GM23338 (cell line): ENCODE data around the gene IRF1. TPM values are rescaled to one million over a fixed set of nuclear protein-coding genes. Genes with fewer than 3 reads are reported as not detected.

Experiments used
- ATAC-seq: fragments of 200-7000 bp; cut with Tn5 transposase; 3 replicates; pipeline ENCODE4 v1.9.1; 2020
- DNase-seq: peaks from one replicate; pipeline ENCODE4 v3.0.0-alpha.2; 2015; ENCODE audit warnings: low spot score
- H2AFZ ChIP-seq: fragments of 200-600 bp; sonication (generic); 2 replicates; pipeline ENCODE4 v1.8.0; 2016; ENCODE audit warnings: antibody characterized with exemption, mild to moderate bottlenecking, moderate library complexity
- H3F3A ChIP-seq: fragments of 200-600 bp; sonication (generic); replicated peaks from 2 replicates; pipeline ENCODE4 v1.8.0; 2017; ENCODE audit warnings: antibody characterized with exemption, mixed run types, low read depth
- H3K27ac ChIP-seq: fragments of 200-600 bp; sonication (generic); 2 replicates; pipeline ENCODE4 v1.6.1; 2016; ENCODE audit warnings: low read depth
- H3K27me3 ChIP-seq: fragments of 200-600 bp; sonication (generic); 2 replicates; pipeline ENCODE4 v1.8.0; 2016; ENCODE audit warnings: mild to moderate bottlenecking, mixed run types, moderate library complexity; ENCODE audit not compliant: insufficient read depth
- H3K36me3 ChIP-seq: fragments of 200-600 bp; sonication (generic); 2 replicates; pipeline ENCODE4 v1.8.0; 2016; ENCODE audit warnings: mild to moderate bottlenecking; ENCODE audit not compliant: insufficient read depth
- H3K4me1 ChIP-seq: fragments of 200-600 bp; sonication (generic); 2 replicates; pipeline ENCODE4 v1.8.0; 2016; ENCODE audit warnings: mild to moderate bottlenecking, moderate library complexity; ENCODE audit not compliant: insufficient read depth
- H3K4me2 ChIP-seq: fragments of 200-600 bp; sonication (generic); 2 replicates; pipeline ENCODE4 v1.7.1; 2017; ENCODE audit warnings: mixed run types
- H3K4me3 ChIP-seq: fragments of 200-600 bp; sonication (generic); 2 replicates; pipeline ENCODE4 v1.6.1; 2016; ENCODE audit warnings: mixed run types
- H3K79me2 ChIP-seq: fragments of 200-600 bp; sonication (generic); replicated peaks from 2 replicates; pipeline ENCODE4 v1.8.0; 2017; ENCODE audit warnings: mild to moderate bottlenecking; ENCODE audit not compliant: insufficient read depth
- H3K9me2 ChIP-seq: fragments of 200-600 bp; sonication (generic); 2 replicates; pipeline ENCODE4 v1.8.0; 2017; ENCODE audit not compliant: insufficient read depth
- H4K20me1 ChIP-seq: fragments of 200-600 bp; sonication (generic); replicated peaks from 2 replicates; pipeline ENCODE4 v1.8.0; 2017; ENCODE audit warnings: mild to moderate bottlenecking; ENCODE audit not compliant: insufficient read depth
- H3K27ac Mint-ChIP-seq: 2 replicates; pipeline ENCODE4 v1.8.0; 2020; ENCODE audit warnings: inconsistent platforms, mild to moderate bottlenecking, moderate library complexity, mixed read lengths
- H3K27me3 Mint-ChIP-seq: 3 replicates; pipeline ENCODE4 v1.8.0; 2022; ENCODE audit warnings: low read depth, mild to moderate bottlenecking, moderate library complexity, mixed read lengths, inconsistent platforms; ENCODE audit not compliant: insufficient read depth, poor library complexity
- H3K36me3 Mint-ChIP-seq: 3 replicates; pipeline ENCODE4 v1.8.0; 2021; ENCODE audit warnings: low read depth, mild to moderate bottlenecking, inconsistent platforms, moderate library complexity, mixed read lengths
- H3K4me1 Mint-ChIP-seq: 3 replicates; pipeline ENCODE4 v1.8.0; 2020; ENCODE audit warnings: mild to moderate bottlenecking, inconsistent platforms, mixed read lengths
- H3K4me3 Mint-ChIP-seq: 3 replicates; pipeline ENCODE4 v1.8.0; 2021; ENCODE audit warnings: moderate library complexity, mild to moderate bottlenecking, inconsistent platforms, mixed read lengths
- H3K9me3 Mint-ChIP-seq: 3 replicates; pipeline ENCODE4 v1.8.0; 2020; ENCODE audit warnings: moderate library complexity, mild to moderate bottlenecking, inconsistent platforms, mixed read lengths
- CTCF ChIP-seq, 2 experiments: fragments of 200-600 bp in 1 of 2; sonication (generic) in 1 of 2; conservative IDR thresholded peaks; 2 replicates each; pipeline versions ENCODE4 v1.5.1 to v1.6.1; 2016 to 2017; ENCODE audit warnings: antibody characterized with exemption in 2 of 2, low read depth in 2 of 2, mild to moderate bottlenecking in 2 of 2, moderate library complexity in 1 of 2
- ETS1 ChIP-seq: IDR thresholded peaks from 2 replicates; pipeline ENCODE4 v1.6.1; 2016; ENCODE audit warnings: antibody characterized with exemption
- EZH2 ChIP-seq: fragments of 200-600 bp; sonication (generic); IDR thresholded peaks from one replicate; pipeline ENCODE4 v1.8.0; 2017; ENCODE audit warnings: antibody characterized with exemption, mild to moderate bottlenecking, low read depth; ENCODE audit not compliant: unreplicated experiment
- EZH2phosphoT487 ChIP-seq: fragments of 200-600 bp; sonication (generic); IDR thresholded peaks from one replicate; pipeline ENCODE4 v1.8.1; 2018; ENCODE audit warnings: antibody characterized with exemption; ENCODE audit not compliant: unreplicated experiment
- NANOG ChIP-seq: IDR thresholded peaks from 2 replicates; pipeline ENCODE4 v1.6.1; 2016; ENCODE audit warnings: antibody characterized with exemption, borderline replicate concordance
- POLR2AphosphoS5 ChIP-seq: IDR thresholded peaks from 2 replicates; pipeline ENCODE4 v1.6.1; 2016; ENCODE audit warnings: antibody characterized with exemption, low read depth
- REST ChIP-seq: IDR thresholded peaks from one replicate; pipeline ENCODE4 v1.6.1; 2018; ENCODE audit warnings: antibody characterized with exemption; ENCODE audit not compliant: unreplicated experiment
- STAT1 ChIP-seq: IDR thresholded peaks from one replicate; pipeline ENCODE4 v1.6.1; 2016; ENCODE audit warnings: antibody characterized with exemption; ENCODE audit not compliant: unreplicated experiment
- ZNF114 ChIP-seq: fragments of 250-450 bp; sonication (Bioruptor Pico); IDR thresholded peaks from 2 replicates; pipeline ENCODE4 v1.5.0; 2020; ENCODE audit warnings: mild to moderate bottlenecking, moderate library complexity
- polyA plus RNA-seq: library from polyadenylated mRNA; unstranded; fragments of >200 nt; fragmentation: Nextera tagmentation; extraction: Ambion mirVana; gene quantifications from 2 replicates; pipeline ENCODE4 v1.2.1, GENCODE V29; 2016
- total RNA-seq: library from RNA; depleted of rRNA; stranded (reverse); fragments of >200 nt; shearing (Covaris generic); gene quantifications from 2 replicates; pipeline ENCODE4 v1.2.3, GENCODE V29; 2014

The IRF1 gene
- total and polyA plus RNA-seq, 2 experiments from 2014 or later: 6.9 to 8.6 TPM

- no peak for TF ChIP-seq REST
Measured at GRCh38 chr5:132481596-132482211, 8.9 kb downstream of the IRF1 start (continued).

GRCh38 chr5:132480893-132481595, 9.5 kb downstream of the IRF1 start:
- no peaks in the 10 kb centered on the region for H3F3A ChIP-seq
- Mint-ChIP-seq H3K4me1 (no peaks in the 10 kb centered on the region; the same call in 2 of the 3 replicates), H3K27me3 (peaks cover 5% of the 10 kb centered on the region), H3K9me3 (no peaks in the 10 kb centered on the region), H3K27ac (no peak overlapping the region), H3K4me3 (no peak overlapping the region), H3K36me3 (peaks cover 13% of the 10 kb centered on the region)
- no peak overlapping the region for H3K4me2 ChIP-seq
- H4K20me1 ChIP-seq: no peaks in the 10 kb centered on the region
- H3K36me3 ChIP-seq: no peaks in the 10 kb centered on the region
- DNase-seq (no peak), ATAC-seq (no peak)
- H3K9me2 ChIP-seq: no peaks in the 10 kb centered on the region
- H3K27me3 ChIP-seq: no peaks in the 10 kb centered on the region
- TF ChIP-seq CTCF (conservative IDR thresholded peaks at IDR 0.05; ENCODE audit: low read depth in 2 of 2) (no peak), REST (no peak), EZH2 (no peak), NANOG (no peak), ETS1 (no peak), POLR2AphosphoS5 (no peak), EZH2phosphoT487 (no peak), ZNF114 (no peak), STAT1 (no peak)
- H3K27ac ChIP-seq: no peak overlapping the region
- H3K79me2 ChIP-seq: no peaks in the 10 kb centered on the region
- no peaks in the 10 kb centered on the region for H3K4me1 ChIP-seq
- H3K4me3 ChIP-seq: no peak overlapping the region
- H2AFZ ChIP-seq: no peak overlapping the region
